GM19043 (cell line): ENCODE measurements around the gene FGD6.
"Not testable (repeated sequence)": the region's sequence is repeated elsewhere in the genome, so short reads cannot be mapped to it uniquely, and the experiment has no call there.

ENCODE experiments used
- ATAC-seq: cut with Tn5 transposase; IDR thresholded peaks from one replicate; pipeline ENCODE4 v1.9.1; 2021; ENCODE audit warnings: low read depth; ENCODE audit not compliant: unreplicated experiment

Gene FGD6

DNA sequence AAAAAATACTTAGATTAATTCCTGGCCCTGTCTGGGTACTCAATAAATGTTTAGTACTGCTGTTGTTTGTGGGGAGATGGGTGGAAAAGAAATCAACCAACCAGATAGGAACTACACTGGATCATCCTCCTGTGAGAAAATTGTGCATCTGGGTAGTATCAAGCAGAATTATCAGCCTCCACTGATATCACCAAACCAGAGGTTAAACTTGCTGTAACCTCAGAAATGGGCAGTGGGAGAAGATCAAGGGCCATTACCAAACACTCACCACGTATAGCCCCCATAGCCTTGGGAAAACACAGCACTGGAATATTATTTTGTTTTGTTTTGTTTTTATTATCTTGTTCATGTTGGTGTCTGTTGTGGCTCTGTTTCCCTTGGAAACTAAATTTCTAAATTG is 20.0 kb upstream of the FGD6 start:
- ATAC-seq: no peak

DNA sequence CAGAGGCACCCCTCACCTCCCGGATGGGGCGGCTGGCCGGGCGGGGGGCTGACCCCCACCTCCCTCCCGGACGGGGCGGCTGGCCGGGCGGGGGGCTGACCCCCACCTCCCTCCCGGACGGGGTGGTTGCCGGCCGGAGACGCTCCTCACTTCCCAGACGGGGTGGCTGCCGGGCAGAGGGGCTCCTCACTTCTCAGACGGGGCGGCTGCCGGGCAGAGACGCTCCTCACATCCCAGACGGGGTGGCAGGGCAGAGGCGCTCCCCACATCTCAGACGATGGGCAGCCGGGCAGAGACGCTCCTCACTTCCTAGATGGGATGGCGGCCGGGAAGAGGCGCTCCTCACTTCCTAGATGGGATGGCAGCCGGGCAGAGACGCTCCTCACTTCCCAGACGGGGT is 18.4 kb upstream of the FGD6 start:
- not testable (repeated sequence) for ATAC-seq

DNA sequence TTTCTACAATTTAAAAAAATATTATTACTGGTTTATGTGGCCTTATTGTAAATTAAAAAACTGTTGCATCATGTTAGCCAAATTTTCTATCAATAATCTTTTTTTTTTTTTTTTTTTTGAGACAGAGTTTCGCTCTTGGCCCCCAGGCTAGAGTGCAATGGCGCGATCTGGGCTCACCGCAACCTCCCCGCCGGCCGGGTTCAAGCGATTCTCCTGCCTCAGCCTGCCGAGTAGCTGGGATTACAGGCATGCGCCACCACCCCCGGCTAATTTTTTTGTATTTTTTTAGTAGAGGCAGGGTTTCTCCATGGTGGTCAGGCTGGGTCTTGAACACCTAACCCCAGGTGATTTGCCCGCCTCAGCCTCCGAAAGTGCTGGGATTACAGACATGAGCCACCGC is 16.9 kb upstream of the FGD6 start:
- not testable (repeated sequence) for ATAC-seq

DNA sequence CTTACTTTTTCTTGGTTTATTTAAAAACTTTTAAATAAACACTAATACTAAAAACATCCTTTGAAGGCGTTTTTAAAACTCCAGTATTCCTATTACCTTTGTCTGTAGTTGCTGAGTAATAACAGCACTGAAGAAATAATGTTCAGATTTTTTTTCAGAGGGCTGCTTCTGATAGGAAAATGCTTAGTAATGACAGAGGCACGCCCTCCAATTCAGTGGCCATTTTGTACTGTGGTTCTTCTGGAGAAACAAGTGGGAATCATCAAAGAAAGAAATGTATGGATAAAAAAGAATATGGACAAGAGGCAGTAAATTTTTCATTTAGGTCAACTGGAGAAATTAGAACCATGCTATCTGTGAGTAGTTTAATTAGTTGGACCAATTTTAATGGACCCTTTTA is 13.9 kb upstream of the FGD6 start:
- no peak for ATAC-seq

DNA sequence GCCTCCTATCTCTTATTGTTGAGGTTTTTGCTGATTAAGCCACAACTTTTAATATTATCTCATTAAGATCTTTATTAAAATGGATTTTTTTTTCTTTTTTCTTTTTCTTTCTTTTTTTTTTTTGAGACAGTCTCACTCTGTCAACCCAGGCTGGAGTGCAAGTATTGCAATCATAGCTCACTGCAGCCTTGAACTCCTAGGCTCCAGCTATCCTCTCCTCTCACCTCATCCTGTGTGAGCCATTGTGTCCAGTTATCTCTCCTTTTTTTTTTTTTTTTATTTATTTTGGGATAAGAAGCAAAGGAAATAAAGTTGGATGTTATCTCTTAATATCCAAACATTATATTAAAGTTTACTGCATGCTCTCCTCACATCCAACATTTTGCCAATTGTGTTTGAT is 13.0 kb upstream of the FGD6 start:
- no peak for ATAC-seq

DNA sequence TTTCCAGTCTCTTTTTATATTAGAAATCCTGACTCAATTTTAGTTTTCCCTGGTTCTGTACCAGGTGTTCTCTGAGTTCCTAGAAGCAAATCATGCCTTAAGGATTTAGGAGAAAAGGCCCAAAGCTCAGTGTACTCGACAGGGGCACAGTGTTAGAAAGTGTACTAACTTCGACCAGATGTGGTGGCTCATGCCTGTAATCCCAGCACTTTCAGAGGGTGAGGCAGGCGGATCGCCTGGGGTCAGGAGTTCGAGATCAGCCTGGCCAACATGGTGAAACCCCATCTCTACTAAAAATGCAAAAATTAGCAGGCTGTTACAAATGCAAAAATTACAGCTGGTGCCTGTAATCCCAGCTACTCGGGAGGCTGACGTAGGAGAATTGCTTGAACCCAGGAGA is 12.4 kb upstream of the FGD6 start:
- no peak for ATAC-seq

DNA sequence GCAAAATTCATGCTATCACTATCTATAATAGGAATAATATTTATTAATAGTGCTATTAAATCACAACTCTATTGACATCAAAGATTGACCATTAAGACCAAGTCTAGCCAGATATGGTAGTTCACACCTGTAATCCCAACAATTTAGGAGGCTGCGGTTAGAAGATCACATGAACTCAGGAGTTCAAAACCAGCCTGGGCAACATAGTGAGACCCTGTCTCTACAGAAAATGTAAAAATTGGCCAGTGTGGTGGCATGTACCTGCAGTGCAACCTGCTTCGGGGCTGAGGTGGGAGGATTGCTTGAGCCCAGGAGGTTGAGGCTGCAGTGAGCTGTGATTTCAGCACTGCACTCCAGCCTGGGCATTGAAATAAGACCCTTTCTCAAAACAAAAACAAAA is 11.3 kb upstream of the FGD6 start:
- ATAC-seq: no peak

DNA sequence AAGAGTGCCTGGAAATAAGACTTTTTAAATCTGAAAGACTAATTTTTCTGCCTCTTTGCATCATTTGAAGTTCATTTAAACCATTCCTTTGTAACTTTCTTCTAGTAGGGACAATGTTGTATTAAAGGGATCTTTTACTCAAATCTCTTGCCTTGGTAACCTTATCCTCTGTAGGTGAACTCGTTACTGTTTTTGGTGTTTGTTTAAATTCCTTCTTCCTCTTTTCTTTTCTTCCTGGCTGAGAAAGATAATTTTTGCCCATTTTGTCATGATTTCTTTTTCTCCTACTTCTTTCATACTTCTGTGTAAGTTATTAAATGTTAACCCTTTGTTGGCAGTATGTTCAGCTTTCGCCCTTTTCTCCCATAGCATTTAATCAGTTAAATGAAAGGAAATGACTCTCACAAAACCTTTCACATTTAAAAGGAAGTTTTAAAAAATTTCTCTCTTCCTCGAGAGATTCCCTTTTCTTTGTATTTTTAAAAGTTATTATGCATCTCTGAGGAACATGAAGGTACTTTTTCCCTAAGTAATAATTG is 10.6 kb upstream of the FGD6 start:
- ATAC-seq: no peak

DNA sequence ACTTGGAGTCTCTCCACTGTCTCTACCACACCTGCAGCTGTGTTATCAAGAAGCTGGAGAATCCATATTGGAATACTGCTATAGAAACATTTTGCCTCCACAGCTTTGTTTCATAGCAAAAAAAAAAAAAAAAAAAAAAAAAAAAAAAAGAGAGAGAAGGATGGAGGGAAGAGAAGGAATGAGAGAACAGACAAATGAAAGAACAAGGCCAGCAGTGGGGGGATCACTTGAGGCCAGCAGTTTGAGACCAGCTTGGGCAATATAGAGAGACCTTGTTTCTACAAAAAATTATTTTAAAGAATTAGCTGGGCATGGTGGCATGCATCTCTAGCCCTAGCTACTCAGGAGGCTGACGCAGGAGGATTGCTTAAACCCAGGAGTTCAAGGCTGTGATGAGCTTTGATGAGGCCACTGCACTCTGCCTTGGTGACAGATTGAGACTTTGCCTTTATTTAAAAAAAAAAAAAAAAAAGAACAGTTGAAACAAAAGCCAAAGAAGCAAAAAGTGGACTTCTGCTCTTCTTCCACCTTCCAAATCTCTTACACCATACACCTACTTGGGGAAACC is 8.5 kb upstream of the FGD6 start:
- ATAC-seq: no peak

DNA sequence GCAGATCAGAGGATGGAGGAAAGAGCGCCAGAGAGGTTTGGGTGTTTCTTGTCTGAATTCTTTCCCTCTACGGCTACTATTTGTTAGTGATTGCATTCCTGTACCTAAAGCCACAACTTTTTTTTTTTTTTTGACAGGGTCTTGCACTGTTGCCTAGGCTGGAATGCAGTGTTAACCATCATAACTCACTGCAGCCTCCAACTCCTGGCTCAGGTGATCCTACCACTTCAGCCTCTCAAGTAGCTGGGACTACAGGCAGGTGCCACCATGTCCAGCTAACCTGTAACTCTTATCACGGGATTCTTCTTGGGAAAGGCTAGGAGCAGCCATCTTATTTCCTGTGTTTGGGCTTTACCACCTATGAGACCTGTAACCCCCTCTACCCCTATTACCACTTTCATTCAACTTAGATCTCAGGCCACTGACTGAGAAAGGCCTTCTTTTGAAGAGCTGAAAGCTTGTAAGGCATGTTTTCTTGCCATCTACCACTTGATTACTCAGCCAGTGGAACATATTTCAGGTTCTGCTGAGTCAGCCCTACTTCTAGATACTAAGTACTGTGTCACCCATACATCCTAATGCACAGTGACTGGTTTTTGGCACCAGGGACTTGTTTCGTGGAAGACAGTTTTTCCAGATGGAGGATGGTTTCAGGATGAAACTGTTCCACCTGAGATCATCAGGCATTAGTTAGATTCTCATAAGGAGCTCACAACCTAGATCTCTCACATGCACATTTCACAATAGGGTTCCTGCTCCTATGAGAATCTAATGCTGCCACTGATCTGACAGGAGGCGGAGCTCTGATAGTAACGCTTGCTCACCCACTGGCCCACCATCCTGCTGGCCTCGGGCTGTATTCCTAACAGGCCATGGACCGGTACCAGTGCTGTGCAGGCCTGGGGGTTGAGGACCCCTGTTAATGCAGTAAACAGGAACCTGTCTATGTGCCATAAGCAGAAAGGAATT is 7.2 kb upstream of the FGD6 start:
- ATAC-seq: no peak

DNA sequence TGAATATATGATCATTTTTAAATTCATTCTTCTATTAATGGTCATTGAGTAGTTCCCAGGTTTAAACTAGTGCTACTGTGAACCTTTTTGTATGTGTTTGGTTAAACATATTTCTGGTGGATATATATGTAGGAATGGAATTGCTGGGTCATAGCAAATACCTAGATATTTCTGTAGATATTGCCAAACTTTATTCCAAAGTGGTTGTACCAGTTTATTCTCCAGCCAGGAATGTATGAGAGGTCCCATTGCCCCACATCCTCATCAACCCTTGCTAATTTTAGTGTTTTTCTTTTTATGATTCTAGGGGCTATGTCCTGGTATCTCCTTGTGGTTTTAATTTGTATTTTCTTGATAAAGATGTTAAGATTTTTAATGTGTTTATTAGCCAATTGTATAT is 3.5 kb upstream of the FGD6 start:
- ATAC-seq: no peak

DNA sequence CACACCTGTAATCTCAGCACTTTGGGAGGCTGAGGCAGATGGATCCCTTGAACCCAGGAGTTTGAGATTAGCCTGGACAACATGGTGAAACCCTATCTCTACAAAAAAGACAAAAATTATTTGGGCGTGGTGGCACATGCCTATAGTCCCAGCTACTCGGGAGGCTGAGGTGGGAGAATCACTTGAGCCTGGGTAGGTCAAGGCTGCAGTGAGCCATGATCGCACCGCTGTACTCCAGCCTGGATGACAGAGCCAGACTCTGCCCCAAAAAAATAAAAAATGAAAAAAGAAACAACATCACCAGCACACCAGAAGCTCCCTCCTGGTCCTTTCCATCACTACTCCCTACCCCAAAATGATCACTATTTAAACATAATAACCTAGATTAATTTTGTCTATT is 2.9 kb upstream of the FGD6 start:
- no peak for ATAC-seq

DNA sequence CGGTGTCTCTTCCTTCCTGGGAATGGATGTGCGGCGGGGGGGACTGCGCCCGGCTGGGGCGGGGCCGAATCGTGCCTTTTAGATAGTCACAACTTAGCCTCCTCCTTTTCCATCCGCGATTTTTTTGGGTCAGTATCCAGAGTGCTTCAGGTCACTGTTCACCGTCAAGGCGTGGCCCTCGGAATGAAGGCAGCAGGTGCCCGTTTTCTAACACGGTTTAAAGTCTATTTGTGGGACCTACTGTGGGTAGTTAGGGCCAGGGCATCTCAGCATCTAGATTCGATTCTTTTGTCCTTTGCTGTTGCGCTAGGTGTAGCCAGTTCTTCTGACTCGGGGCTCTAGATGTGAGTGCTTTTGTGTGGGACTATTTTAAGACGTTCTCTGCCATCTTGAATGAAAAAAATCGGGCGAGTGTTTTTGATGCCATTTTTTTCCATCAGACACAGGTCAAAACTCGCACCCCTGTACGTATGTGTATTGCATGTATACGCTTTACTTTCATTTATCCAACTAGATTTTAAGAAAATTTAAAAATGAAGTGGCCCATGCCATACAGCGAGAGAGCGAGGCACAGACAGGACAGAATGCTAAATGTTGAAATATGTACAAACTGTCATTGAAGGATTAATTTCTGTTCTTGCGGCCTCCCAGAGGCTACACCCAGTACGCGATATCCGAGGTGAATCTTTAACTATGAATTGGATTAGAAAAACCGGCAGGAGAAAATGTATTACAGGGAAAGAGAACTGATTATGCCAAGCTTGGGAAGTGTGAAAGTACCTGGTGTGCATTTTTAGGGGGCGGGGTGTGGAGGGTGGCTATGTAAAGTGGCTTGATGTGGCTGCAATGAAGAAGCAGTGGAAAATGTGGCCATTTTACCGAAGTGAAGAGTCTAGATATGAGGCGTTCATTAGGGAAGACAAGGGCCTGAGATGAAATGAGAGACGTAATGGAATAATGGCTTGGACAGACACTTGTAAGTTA is 1.2 kb upstream of the FGD6 start:
- ATAC-seq: no peak

DNA sequence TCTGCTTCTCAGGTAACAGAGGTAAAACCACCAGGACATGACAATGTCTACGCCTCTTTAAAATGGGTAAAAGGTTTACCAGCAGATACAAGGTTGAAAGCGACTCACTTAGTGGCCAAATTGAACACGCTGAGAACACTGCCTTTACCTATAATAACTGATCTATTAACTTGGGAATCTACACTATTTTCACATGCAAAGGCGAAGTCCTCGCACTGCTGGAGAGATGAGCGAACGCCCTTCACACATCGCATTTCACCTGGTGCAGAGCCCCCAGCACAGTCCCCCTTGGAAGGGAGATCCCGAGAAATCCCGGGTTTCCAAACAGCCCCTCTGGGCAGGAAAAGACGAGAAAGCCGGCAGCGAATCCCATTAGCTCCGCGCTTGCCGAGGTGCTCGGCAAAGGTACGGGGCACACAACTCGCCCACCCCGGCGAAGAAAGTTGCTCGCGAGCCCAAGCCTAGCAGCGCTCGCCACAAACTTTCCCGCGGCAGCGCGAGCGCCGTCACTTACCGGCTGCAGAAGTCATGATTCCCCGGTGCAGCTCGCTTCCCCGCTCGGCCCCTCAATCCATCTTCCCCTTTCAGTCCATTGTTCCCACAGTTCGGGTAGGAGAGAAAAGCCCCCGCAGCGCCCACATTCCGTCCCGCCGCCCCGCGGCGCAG is 423 bp downstream of the FGD6 start:
- ATAC-seq: peak; percentile 22

DNA sequence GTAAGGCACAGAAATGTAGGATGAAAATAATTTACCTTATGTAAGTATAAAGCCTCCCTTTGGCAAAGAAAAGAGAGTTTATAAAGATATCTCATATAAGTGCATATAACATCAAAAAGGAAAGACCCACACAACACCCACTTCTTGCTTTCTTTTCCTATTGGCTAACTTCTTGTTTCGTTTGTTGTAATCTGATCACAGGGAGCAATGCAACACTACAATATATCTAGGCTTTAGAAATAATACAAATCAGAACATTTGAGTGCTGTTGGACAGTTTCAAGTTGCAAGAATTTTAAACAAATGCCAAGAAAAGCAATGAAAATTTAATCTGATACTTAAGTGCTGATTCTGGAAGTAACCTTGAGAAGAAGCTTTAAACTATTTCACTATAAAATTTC is 1.3 kb downstream of the FGD6 start:
- ATAC-seq: no peak

DNA sequence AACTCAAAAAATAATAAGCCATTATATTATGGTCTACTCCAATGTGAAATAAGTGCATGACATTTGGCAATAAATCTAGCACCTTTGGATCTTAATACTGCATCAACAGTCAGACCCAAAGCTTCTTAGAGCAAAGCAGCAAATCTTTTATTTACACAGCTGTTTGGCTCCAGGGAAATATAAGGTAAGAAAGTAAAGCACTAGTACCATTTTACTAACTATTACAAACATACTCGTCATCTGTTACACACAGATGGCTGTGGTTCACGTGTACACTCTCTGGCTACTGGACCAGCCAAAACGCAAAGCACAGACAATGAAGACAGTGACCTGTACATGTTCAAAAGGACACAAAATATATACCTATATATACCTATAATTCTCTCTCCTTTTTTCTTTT is 2.8 kb downstream of the FGD6 start:
- ATAC-seq: no peak

DNA sequence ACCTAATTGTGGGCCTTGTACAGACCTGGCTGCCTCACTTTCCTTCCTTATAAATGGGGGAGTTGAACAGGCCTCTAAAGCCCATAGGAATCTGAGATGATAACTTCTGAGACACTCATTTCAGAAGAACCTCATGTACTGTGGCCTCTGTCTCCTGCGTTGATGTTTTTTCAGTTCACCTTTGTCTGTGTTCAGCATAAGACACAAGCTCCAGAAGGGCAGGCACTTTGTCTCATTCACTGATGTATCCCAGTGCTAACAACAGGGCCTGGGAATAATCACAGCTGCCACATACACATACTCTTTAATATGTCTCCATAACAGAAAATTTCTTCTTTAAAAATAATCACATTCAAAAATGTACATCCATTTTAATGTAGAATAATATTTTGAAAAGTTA is 3.3 kb downstream of the FGD6 start:
- ATAC-seq: no peak

DNA sequence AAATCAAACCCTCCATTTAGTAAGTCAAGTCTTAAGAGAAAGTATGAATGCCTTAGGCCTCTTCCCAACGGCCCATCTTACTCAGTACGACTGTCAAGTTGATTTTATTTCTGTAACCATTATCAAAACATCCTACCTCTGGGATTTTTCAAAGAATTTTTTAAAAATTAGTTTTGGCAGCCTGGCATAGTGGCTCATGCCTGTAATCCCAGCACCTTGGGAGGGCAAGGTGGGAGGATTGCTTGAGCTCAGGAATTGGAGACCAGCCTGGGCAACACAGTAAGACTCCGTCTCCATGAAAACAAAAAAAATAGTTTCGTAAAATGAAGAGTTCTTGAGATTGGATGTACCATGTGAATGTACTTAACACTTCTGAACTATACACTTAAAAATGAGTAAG is 4.1 kb downstream of the FGD6 start:
- no peak for ATAC-seq

DNA sequence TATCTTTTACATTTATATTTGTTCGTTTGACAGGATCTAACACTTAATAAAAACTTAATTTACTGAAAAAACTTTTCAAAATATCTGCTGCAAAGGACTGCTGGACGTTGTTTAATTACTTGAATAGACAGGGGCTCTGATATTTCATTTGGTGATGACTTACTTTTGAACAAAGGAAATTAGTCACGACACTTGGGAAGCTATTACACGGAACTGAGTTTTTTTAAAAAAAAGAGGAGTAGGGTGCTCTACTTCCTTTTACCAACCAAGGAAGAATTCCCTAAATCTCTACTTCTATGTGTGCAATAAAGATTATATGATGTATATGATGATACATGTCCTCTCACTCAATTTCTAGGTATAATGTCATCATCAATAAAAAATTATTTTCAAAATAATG is 4.7 kb downstream of the FGD6 start:
- ATAC-seq: no peak

DNA sequence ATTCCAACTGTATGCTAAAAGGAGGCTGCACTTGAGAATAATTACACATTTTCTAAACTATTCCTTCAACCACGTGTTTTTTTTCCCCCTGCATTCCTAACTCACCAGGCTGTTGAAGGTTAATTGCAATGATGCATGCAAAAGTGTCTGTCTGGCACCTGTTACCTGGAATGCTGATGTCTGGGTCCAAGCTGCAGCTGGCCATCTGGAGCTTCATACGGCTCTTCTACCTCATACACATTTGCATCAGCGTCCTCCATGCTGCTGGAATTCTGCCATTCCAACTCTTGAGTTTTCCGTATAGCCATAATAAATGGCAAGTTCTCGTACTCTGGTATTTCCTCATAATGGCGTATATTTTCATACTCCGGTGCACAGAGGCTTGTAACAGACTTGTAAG is 8.6 kb downstream of the FGD6 start:
- no peak for ATAC-seq
